OCI-LY1 (cell line): Measurements from ENCODE around the gene SFSWAP.

Source experiments
- EZH2 ChIP-seq: fragments of 200-600 bp; sonication (generic), shearing (Covaris generic); IDR thresholded peaks from 2 replicates; pipeline ENCODE4 v1.8.0; 2017; ENCODE audit warnings: borderline replicate concordance, mixed run types, mild to moderate bottlenecking, antibody characterized with exemption, low read length, moderate library complexity, mixed read lengths
- TF ChIP-seq, protein P1 (sequence below): fragments of 200-600 bp; sonication (generic), shearing (Covaris generic); IDR thresholded peaks from 2 replicates; pipeline ENCODE4 v1.5.1; 2017; ENCODE audit warnings: mild to moderate bottlenecking, antibody characterized with exemption, low read length, moderate library complexity, mixed read lengths

GRCh38 chr12:131720241-131720640 is 9.4 kb downstream of the SFSWAP start:
- TF ChIP-seq, protein P1, sequence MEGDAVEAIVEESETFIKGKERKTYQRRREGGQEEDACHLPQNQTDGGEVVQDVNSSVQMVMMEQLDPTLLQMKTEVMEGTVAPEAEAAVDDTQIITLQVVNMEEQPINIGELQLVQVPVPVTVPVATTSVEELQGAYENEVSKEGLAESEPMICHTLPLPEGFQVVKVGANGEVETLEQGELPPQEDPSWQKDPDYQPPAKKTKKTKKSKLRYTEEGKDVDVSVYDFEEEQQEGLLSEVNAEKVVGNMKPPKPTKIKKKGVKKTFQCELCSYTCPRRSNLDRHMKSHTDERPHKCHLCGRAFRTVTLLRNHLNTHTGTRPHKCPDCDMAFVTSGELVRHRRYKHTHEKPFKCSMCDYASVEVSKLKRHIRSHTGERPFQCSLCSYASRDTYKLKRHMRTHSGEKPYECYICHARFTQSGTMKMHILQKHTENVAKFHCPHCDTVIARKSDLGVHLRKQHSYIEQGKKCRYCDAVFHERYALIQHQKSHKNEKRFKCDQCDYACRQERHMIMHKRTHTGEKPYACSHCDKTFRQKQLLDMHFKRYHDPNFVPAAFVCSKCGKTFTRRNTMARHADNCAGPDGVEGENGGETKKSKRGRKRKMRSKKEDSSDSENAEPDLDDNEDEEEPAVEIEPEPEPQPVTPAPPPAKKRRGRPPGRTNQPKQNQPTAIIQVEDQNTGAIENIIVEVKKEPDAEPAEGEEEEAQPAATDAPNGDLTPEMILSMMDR: no peak
- TF ChIP-seq EZH2: no peak
